Smooth muscle cell (in vitro differentiated cells): ENCODE data around the gene MAP7. TPM values are rescaled to one million over a fixed set of nuclear protein-coding genes. Genes with fewer than 3 reads are reported as not detected.

Experiments used
- DNase-seq: peaks from one replicate; lab custom pipeline; 2025; ENCODE audit not compliant: unreplicated experiment; lab: John Stamatoyannopoulos, UW
- H2AFZ ChIP-seq: fragments of 200-600 bp; sonication (generic); 2 replicates; pipeline ENCODE4 v1.6.0; 2016; ENCODE audit warnings: antibody characterized with exemption, low read depth, mild to moderate bottlenecking
- H3F3A ChIP-seq: fragments of 200-600 bp; sonication (generic); 2 replicates; pipeline ENCODE4 v1.6.0; 2017; ENCODE audit warnings: antibody characterized with exemption, low read depth
- H3K27ac ChIP-seq: fragments of 200-600 bp; sonication (generic); 2 replicates; pipeline ENCODE4 v1.5.1; 2016; ENCODE audit warnings: low read depth, mild to moderate bottlenecking
- H3K27me3 ChIP-seq: fragments of 200-600 bp; sonication (generic); 2 replicates; pipeline ENCODE4 v1.6.1; 2016; ENCODE audit warnings: low read depth, mild to moderate bottlenecking
- H3K36me3 ChIP-seq: fragments of 200-600 bp; sonication (generic); 2 replicates; pipeline ENCODE4 v1.5.1; 2016; ENCODE audit warnings: low read depth
- H3K4me1 ChIP-seq: fragments of 200-600 bp; sonication (generic); 2 replicates; pipeline ENCODE4 v1.5.1; 2016; ENCODE audit warnings: low read depth
- H3K4me2 ChIP-seq: fragments of 200-600 bp; sonication (generic); 2 replicates; pipeline ENCODE4 v1.6.0; 2016; ENCODE audit warnings: mild to moderate bottlenecking
- H3K4me3 ChIP-seq: fragments of 200-600 bp; sonication (generic); 2 replicates; pipeline ENCODE4 v1.5.1; 2016; ENCODE audit warnings: mild to moderate bottlenecking
- H3K79me2 ChIP-seq: fragments of 200-600 bp; sonication (generic); 2 replicates; pipeline ENCODE4 v1.6.0; 2016; ENCODE audit warnings: low read depth, mild to moderate bottlenecking
- H3K9ac ChIP-seq: fragments of 200-600 bp; sonication (generic); 2 replicates; pipeline ENCODE4 v1.6.0; 2016; ENCODE audit warnings: low read depth
- H3K9me3 ChIP-seq: fragments of 200-600 bp; sonication (generic); replicated peaks from 2 replicates; pipeline ENCODE4 v1.5.1; 2016; ENCODE audit warnings: low read depth
- H4K20me1 ChIP-seq: fragments of 200-600 bp; sonication (generic); 2 replicates; pipeline ENCODE4 v1.6.0; 2016; ENCODE audit warnings: low read depth
- WGBS: methylation state at CpG from one replicate; pipeline ENCODE4 v1.1.7; 2016; ENCODE audit warnings: low lambda C conversion rate; 5-methylcytosine and 5-hydroxymethylcytosine counted together
- polyA plus RNA-seq: library from polyadenylated mRNA; unstranded; fragments of >200 nt; fragmentation: Nextera tagmentation; extraction: Ambion mirVana; gene quantifications from 2 replicates; pipeline ENCODE4 v1.2.1, GENCODE V29; 2016
- total RNA-seq: library from RNA; depleted of rRNA; stranded (reverse); fragments of >200 nt; gene quantifications from 2 replicates; pipeline ENCODE4 v1.2.3, GENCODE V29; 2014
- TF ChIP-seq, protein P1 (sequence below): fragments of 200-600 bp; sonication (generic); IDR thresholded peaks from 2 replicates; pipeline ENCODE4 v1.5.1; 2017; ENCODE audit warnings: borderline replicate concordance, mild to moderate bottlenecking, antibody characterized with exemption; ENCODE audit not compliant: insufficient read depth, poor library complexity, severe bottlenecking

Gene MAP7
- total and polyA plus RNA-seq, 2 experiments from 2014 or later, result 1.6 to 8.2 TPM

DNA sequence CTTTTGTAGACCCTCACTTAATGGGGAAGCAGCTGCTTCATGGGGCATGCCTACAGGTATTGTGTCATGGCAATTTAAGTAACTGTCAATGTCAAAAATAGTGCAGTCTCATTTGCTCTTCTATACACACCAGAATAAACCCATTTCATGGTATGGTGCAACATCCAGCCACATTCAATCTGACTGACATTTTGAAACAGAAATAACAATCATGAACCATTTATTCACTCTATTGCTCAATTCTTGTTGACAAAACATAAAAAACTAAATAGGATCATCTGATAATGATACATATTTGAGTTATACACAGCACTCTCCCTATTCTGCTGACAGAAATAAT is 122.9 kb downstream of the MAP7 start:
- H3K9me3 ChIP-seq, result no peaks in the 10 kb centered on the region
- TF ChIP-seq, protein P1, sequence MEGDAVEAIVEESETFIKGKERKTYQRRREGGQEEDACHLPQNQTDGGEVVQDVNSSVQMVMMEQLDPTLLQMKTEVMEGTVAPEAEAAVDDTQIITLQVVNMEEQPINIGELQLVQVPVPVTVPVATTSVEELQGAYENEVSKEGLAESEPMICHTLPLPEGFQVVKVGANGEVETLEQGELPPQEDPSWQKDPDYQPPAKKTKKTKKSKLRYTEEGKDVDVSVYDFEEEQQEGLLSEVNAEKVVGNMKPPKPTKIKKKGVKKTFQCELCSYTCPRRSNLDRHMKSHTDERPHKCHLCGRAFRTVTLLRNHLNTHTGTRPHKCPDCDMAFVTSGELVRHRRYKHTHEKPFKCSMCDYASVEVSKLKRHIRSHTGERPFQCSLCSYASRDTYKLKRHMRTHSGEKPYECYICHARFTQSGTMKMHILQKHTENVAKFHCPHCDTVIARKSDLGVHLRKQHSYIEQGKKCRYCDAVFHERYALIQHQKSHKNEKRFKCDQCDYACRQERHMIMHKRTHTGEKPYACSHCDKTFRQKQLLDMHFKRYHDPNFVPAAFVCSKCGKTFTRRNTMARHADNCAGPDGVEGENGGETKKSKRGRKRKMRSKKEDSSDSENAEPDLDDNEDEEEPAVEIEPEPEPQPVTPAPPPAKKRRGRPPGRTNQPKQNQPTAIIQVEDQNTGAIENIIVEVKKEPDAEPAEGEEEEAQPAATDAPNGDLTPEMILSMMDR, result no peak
- H3K4me1 ChIP-seq, result no peaks in the 10 kb centered on the region
- no peak overlapping the region for H3K4me3 ChIP-seq
- H3K36me3 ChIP-seq, result no peaks in the 10 kb centered on the region
- H3K27me3 ChIP-seq, result no peaks in the 10 kb centered on the region
- no peak overlapping the region for H3K27ac ChIP-seq
- no peaks in the 10 kb centered on the region for H4K20me1 ChIP-seq
- H2AFZ ChIP-seq, result no peak overlapping the region
- DNase-seq, result no peak
- H3K79me2 ChIP-seq, result no peaks in the 10 kb centered on the region
- no peak overlapping the region for H3K4me2 ChIP-seq
- no peaks in the 10 kb centered on the region for H3F3A ChIP-seq
- H3K9ac ChIP-seq, result no peak overlapping the region

DNA sequence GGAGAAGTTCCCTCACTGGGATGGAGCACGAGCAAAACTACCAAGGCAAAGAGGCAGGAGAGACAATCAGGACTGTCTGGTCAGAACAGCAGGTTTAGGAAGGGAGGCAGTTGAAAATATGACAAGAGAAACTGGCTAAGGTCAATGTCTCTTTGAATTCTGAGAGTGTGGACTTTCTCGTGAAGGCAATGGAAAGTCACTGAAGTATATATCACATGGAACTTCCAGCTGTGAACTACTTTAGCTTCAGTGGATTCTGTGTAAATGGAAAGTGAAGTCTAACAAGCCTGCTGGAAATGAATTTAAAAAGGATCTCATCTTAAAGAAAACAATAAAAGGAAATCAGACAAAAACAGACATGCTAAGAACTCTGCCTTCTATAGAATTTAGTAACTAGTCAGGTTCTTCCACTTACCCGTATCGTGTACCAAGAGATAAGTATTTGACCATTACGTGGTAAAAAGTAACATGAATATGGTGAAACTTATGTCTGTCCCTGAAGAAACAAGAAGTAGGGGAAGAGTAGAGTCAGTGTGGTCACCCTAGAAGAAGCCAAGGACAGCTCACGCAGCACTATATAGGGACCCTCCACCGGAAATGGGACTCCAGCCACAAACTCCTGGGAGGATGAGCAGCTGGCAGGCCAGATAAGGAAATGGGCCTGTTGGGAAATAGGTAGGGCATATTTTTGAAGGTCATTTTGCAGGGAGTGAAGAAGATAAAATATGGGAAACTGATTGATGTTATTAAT is 123.4 kb downstream of the MAP7 start:
- Histone ChIP-seq H3K4me2 (no peak overlapping the region), H3K27ac (no peak overlapping the region), H3K9me3 (no peaks in the 10 kb centered on the region), H3K79me2 (no peaks in the 10 kb centered on the region), H4K20me1 (no peaks in the 10 kb centered on the region), H3F3A (no peaks in the 10 kb centered on the region), H3K4me3 (no peak overlapping the region), H2AFZ (no peak overlapping the region), H3K27me3 (no peaks in the 10 kb centered on the region), H3K4me1 (no peaks in the 10 kb centered on the region), H3K9ac (no peak overlapping the region), H3K36me3 (no peaks in the 10 kb centered on the region)
- TF ChIP-seq, protein P1, result no peak
- WGBS, result 84% methylated on average over 7 of the region's 7 CpGs
- DNase-seq, result no peak

DNA sequence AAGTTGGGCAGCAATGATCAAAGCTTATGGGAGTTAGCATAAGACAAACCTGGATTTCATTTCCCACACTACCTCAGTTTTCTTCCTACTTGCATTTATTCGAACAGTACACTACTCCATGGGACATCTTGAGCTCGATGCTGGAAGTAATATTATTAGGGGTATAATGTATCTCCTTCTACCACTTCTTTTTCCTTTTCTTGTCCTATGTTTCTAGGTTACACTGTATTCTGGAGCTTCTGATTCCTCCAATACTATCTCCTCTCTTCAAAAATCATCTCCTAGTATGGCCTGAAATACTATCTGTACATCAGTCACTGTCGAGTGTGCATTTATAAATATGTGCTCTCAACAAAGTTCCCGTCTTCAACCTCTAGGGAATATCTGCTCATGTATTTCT is 124.4 kb downstream of the MAP7 start:
- Histone ChIP-seq H3K36me3 (no peaks in the 10 kb centered on the region), H3F3A (no peaks in the 10 kb centered on the region), H3K27ac (no peak overlapping the region), H3K4me1 (no peaks in the 10 kb centered on the region), H3K9ac (no peak overlapping the region), H3K4me2 (no peak overlapping the region), H2AFZ (no peak overlapping the region), H3K79me2 (no peaks in the 10 kb centered on the region), H4K20me1 (no peaks in the 10 kb centered on the region), H3K4me3 (no peak overlapping the region), H3K27me3 (no peaks in the 10 kb centered on the region), H3K9me3 (no peaks in the 10 kb centered on the region)
- WGBS, result 93% methylated on average over 4 of the region's 4 CpGs
- TF ChIP-seq, protein P1, result no peak
- no peak for DNase-seq

DNA sequence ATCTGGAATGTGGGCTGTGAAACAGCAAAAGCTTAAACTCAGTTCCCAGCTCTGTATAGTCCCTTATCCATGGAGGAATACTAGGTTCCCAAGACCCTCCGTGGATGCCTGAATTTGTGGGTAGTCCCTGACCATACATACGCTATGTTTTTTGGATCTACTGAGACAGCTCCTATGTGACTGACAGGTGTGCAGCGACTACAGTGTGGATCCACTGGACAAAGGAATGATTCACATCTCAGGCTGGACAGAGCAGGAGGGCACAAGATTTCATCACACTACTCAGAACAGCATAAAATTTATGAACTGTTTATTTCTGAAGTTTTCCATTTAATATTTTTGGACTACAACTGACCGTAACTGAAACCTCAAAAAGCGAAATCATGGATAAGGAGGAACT is 125.3 kb downstream of the MAP7 start:
- Histone ChIP-seq H3K9ac (no peak overlapping the region), H3K79me2 (no peaks in the 10 kb centered on the region), H4K20me1 (no peaks in the 10 kb centered on the region), H3K9me3 (no peaks in the 10 kb centered on the region), H3K4me3 (no peak overlapping the region), H3F3A (no peaks in the 10 kb centered on the region), H3K27ac (no peak overlapping the region), H3K4me1 (no peaks in the 10 kb centered on the region), H3K27me3 (no peaks in the 10 kb centered on the region), H3K36me3 (no peaks in the 10 kb centered on the region), H2AFZ (no peak overlapping the region), H3K4me2 (no peak overlapping the region)
- DNase-seq, result no peak
- WGBS, result 97% methylated on average over 5 of the region's 5 CpGs
- TF ChIP-seq, protein P1, result no peak
